ENCODE measurements around the gene NR3C2.

Gene NR3C2

GRCh38 chr4:148344352-148344751 lies 97.9 kb downstream of the NR3C2 start:
- no peak overlapping the region for H3K27ac ChIP-seq
- TF ChIP-seq ZFX (IDR thresholded peaks at IDR 0.05; ENCODE audit: borderline replicate concordance) (no peak), CTCF (IDR thresholded peaks at IDR 0.05) (no peak)

GRCh38 chr4:148341980-148342800 lies 100.0 kb downstream of the NR3C2 start:
- no peak for TF ChIP-seq CTCF (IDR thresholded peaks at IDR 0.05)
- TF ChIP-seq ZFX (IDR thresholded peaks at IDR 0.05; ENCODE audit: borderline replicate concordance), result no peak
- H3K27ac ChIP-seq, result no peak overlapping the region

GRCh38 chr4:148335133-148335532 lies 107.1 kb downstream of the NR3C2 start:
- no peak for TF ChIP-seq ZFX (IDR thresholded peaks at IDR 0.05; ENCODE audit: borderline replicate concordance)
- no peak for TF ChIP-seq CTCF (IDR thresholded peaks at IDR 0.05)
- no peak overlapping the region for H3K27ac ChIP-seq

GRCh38 chr4:148333265-148333664 lies 108.9 kb downstream of the NR3C2 start:
- no peak for TF ChIP-seq CTCF (IDR thresholded peaks at IDR 0.05)
- no peak for TF ChIP-seq ZFX (IDR thresholded peaks at IDR 0.05; ENCODE audit: borderline replicate concordance)
- no peak overlapping the region for H3K27ac ChIP-seq

- no peak overlapping the region for H3K27ac ChIP-seq
- TF ChIP-seq ZFX (IDR thresholded peaks at IDR 0.05; ENCODE audit: borderline replicate concordance), result no peak
- no peak for TF ChIP-seq CTCF (IDR thresholded peaks at IDR 0.05)
Measured at GRCh38 chr4:148332486-148332885, 109.7 kb downstream of the NR3C2 start.

- TF ChIP-seq ZFX (IDR thresholded peaks at IDR 0.05; ENCODE audit: borderline replicate concordance) (no peak), CTCF (IDR thresholded peaks at IDR 0.05) (no peak)
- H3K27ac ChIP-seq, result no peak overlapping the region
Measured at GRCh38 chr4:148330724-148331123, 111.5 kb downstream of the NR3C2 start.

- no peak overlapping the region for H3K27ac ChIP-seq
- no peak for TF ChIP-seq ZFX (IDR thresholded peaks at IDR 0.05; ENCODE audit: borderline replicate concordance)
- TF ChIP-seq CTCF (IDR thresholded peaks at IDR 0.05), result no peak
Measured at GRCh38 chr4:148330161-148330560, 112.1 kb downstream of the NR3C2 start.
